Endodermal cell (in vitro differentiated cells): ENCODE data around the gene MCU. TPM values are rescaled to one million over a fixed set of nuclear protein-coding genes. Genes with fewer than 3 reads are reported as not detected.

Experiments used
- DNase-seq: peaks from one replicate; pipeline ENCODE4 v3.0.0-alpha.2; 2017
- H3K27ac ChIP-seq: 2 replicates; pipeline ENCODE4 v1.5.1; 2013; ENCODE audit warnings: mild to moderate bottlenecking, low read depth, low read length, moderate library complexity
- H3K27me3 ChIP-seq: 2 replicates; pipeline ENCODE4 v1.6.1; 2013; ENCODE audit warnings: mild to moderate bottlenecking, low read length, moderate library complexity; ENCODE audit not compliant: insufficient read depth, control insufficient read depth, poor library complexity, severe bottlenecking
- H3K36me3 ChIP-seq: 2 replicates; pipeline ENCODE4 v1.7.0; 2013; ENCODE audit warnings: mild to moderate bottlenecking, low read length, moderate library complexity; ENCODE audit not compliant: control insufficient read depth, insufficient read depth
- H3K4me1 ChIP-seq: one replicate; pipeline ENCODE4 v1.7.0; 2013; ENCODE audit warnings: low read length; ENCODE audit not compliant: control insufficient read depth, insufficient read depth
- H3K4me3 ChIP-seq: 2 replicates; pipeline ENCODE4 v1.5.1; 2013; ENCODE audit warnings: mild to moderate bottlenecking, low read length, moderate library complexity
- H3K9ac ChIP-seq: 2 replicates; pipeline ENCODE4 v1.6.1; 2013; ENCODE audit warnings: mild to moderate bottlenecking, low read length, moderate library complexity; ENCODE audit not compliant: poor library complexity, severe bottlenecking; ENCODE audit errors: extremely low read depth
- H3K9me3 ChIP-seq: 2 replicates; pipeline ENCODE4 v1.6.1; 2013; ENCODE audit warnings: mild to moderate bottlenecking, low read length, moderate library complexity; ENCODE audit not compliant: control insufficient read depth
- H3K27ac Mint-ChIP-seq: 2 replicates; pipeline ENCODE4 v1.8.0; 2020; ENCODE audit warnings: mixed read lengths
- H3K27me3 Mint-ChIP-seq: 2 replicates; pipeline ENCODE4 v1.8.0; 2021; ENCODE audit warnings: mild to moderate bottlenecking, mixed read lengths; ENCODE audit not compliant: insufficient read depth
- H3K36me3 Mint-ChIP-seq: 2 replicates; pipeline ENCODE4 v1.8.0; 2020; ENCODE audit warnings: low read depth, mixed read lengths
- H3K4me1 Mint-ChIP-seq: 2 replicates; pipeline ENCODE4 v1.8.0; 2020; ENCODE audit warnings: mixed read lengths
- H3K4me3 Mint-ChIP-seq: 2 replicates; pipeline ENCODE4 v1.8.0; 2020; ENCODE audit warnings: mild to moderate bottlenecking, moderate library complexity, mixed read lengths
- H3K9me3 Mint-ChIP-seq: 2 replicates; pipeline ENCODE4 v1.8.0; 2020; ENCODE audit warnings: mild to moderate bottlenecking, mixed read lengths
- WGBS, 2 experiments: methylation state at CpG; one replicate each; pipeline versions ENCODE4 v1.1.5 to v1.1.7; 2013; ENCODE audit warnings: missing lambda C conversion rate in 2 of 2, mixed read lengths in 1 of 2; ENCODE audit not compliant: insufficient coverage in 1 of 2, insufficient read length in 1 of 2; 5-methylcytosine and 5-hydroxymethylcytosine counted together
- total RNA-seq, 2 donors: library from RNA; stranded (reverse); fragmentation: NEBNext Ultra II Directional in 1 of 2; extraction: Animal tissue kit (Norgen Biotek cat#: 25700) in 1 of 2; gene quantifications; 2 replicates in 1 of 2; 3 replicates in 1 of 2; pipeline ENCODE4 v1.2.1, GENCODE V29; 2021
- TF ChIP-seq, protein P1 (sequence below): fragments of 200-600 bp; sonication (generic); conservative IDR thresholded peaks from 2 replicates; pipeline ENCODE4 v1.5.0; 2021; ENCODE audit warnings: antibody characterized with exemption, mild to moderate bottlenecking

MCU gene
- total RNA-seq, 2 donors from 2014 or later = 46.1 to 48.5 TPM

DNA sequence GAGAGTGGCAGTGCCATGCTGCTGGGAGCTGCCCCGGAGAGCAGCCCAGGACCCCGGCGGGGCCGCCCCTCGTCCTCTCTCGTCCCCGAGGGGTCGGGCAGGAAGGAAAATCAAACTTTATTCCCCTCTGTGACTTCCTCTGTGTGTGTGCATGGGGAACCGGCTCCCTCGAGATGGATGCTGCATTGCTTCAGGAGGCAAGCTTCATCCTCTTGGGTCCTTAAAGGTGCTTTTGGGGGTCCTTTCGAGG is 726 bp downstream of the MCU start:
- Histone ChIP-seq H3K27ac (no peak overlapping the region), H3K4me3 (peak overlapping the region; percentile 96), H3K9me3 (no peaks in the 10 kb centered on the region), H3K27me3 (no peaks in the 10 kb centered on the region), H3K36me3 (no peaks in the 10 kb centered on the region), H3K9ac (peak overlapping the region; percentile 52), H3K4me1 (peaks cover 10% of the 10 kb centered on the region)
- no peak for DNase-seq
- Mint-ChIP-seq H3K27ac (peak overlapping the region; percentile 17), H3K36me3 (no peaks in the 10 kb centered on the region), H3K4me1 (peaks cover 38% of the 10 kb centered on the region), H3K4me3 (peak overlapping the region; percentile 74), H3K9me3 (no peaks in the 10 kb centered on the region), H3K27me3 (no peaks in the 10 kb centered on the region)
- WGBS, 2 experiments = 0% methylated on average over 3 to 11 of the region's 11 CpGs
- TF ChIP-seq, protein P1, sequence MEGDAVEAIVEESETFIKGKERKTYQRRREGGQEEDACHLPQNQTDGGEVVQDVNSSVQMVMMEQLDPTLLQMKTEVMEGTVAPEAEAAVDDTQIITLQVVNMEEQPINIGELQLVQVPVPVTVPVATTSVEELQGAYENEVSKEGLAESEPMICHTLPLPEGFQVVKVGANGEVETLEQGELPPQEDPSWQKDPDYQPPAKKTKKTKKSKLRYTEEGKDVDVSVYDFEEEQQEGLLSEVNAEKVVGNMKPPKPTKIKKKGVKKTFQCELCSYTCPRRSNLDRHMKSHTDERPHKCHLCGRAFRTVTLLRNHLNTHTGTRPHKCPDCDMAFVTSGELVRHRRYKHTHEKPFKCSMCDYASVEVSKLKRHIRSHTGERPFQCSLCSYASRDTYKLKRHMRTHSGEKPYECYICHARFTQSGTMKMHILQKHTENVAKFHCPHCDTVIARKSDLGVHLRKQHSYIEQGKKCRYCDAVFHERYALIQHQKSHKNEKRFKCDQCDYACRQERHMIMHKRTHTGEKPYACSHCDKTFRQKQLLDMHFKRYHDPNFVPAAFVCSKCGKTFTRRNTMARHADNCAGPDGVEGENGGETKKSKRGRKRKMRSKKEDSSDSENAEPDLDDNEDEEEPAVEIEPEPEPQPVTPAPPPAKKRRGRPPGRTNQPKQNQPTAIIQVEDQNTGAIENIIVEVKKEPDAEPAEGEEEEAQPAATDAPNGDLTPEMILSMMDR = no peak

DNA sequence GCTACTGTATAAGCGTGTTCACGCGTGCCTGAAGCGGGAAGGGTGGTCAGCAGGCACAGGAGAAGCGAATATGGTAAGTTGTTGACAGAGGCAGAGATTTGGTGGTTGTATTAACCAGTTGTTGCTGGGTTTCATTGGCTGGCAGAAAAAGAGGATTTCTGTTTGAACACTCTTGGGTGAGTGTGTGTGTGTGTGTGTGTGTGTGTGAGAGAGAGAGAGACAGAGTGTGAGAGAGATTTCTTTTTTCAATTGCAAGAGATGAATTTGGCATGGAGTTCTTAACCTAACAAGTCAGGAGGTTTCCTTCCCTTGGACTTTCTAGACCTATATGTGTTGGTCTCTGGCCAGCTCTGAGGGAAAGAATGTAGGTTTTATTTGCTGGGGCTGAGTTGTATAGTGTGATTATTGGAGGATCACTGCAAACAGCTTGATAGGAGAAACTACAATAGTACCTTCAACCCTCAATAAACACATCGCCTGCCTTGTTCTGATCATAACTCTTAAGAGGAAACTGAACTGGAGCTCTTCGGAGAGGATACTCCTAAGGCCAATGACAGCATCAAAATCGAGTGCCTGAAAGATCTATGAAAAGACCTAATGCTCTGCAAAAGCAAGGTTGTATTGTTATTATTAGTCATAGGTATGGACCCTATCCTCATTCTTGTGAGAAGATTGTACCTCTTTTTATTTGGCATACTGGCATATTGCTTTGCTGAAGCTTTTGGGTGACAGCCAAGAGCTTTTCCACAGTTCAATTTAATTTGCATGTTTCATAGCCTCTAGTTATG is 1.2 kb downstream of the MCU start:
- WGBS, 2 experiments = 27 to 30% methylated on average over 8 of the region's 8 CpGs

DNA sequence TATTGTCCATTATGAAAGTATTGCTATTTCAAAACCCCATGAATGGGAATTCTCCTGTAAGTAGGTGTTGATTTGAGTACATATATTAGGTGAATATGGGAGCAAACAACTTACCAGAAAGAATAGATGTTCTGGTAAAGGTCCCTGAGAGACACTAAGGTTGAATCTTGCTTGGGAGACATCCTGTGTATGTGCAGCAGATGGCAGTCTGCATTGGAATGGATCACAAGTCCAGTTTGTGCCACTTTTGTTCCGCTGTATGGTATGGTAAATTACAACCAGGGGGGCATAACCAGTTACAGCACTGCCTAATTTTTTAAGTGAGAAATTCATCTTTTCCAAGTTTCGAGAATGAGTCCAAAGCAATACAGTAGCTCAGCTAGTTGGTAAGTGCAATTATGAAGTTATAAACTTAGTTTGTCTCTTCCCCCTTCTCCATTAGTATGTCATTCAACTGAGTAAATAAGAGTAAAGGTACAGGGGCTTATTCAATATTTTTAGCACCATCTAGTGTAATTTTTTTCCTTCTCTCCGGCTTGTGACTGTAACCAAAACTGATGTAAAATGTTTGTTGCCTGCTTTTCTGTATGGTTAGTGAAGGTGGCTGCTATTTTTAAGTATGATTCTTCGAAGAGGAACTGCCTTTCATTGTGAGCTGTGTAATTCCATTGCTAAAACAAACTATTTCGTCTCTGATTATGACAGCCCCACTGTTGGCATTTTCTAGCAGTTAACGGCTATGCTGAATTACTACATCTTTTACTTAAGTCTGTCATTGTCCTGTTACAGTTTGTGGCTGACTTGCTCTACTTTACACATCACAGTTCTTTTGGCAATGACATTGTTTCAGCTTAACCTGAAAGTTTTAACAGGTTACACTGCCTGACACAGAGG is 2.8 kb downstream of the MCU start:
- H3K27ac Mint-ChIP-seq = no peak overlapping the region

More for the DNA sequence above, 1.2 kb downstream of the MCU start:
- peaks cover 38% of the 10 kb centered on the region for H3K4me1 Mint-ChIP-seq
- H3K9ac ChIP-seq = peak overlapping the region; percentile 52
- H3K27ac ChIP-seq = no peak overlapping the region
- H3K36me3 ChIP-seq = no peaks in the 10 kb centered on the region
- no peaks in the 10 kb centered on the region for H3K27me3 Mint-ChIP-seq
- no peaks in the 10 kb centered on the region for H3K9me3 Mint-ChIP-seq
- H3K27me3 ChIP-seq = no peaks in the 10 kb centered on the region
- H3K4me3 Mint-ChIP-seq = peak overlapping the region; percentile 74
- DNase-seq = no peak
- no peaks in the 10 kb centered on the region for H3K9me3 ChIP-seq
- peak overlapping the region; percentile 96 for H3K4me3 ChIP-seq
- TF ChIP-seq, protein P1 = no peak
- no peaks in the 10 kb centered on the region for H3K36me3 Mint-ChIP-seq
- H3K27ac Mint-ChIP-seq = peak overlapping the region; percentile 17
- peaks cover 10% of the 10 kb centered on the region for H3K4me1 ChIP-seq

More for the DNA sequence above, 2.8 kb downstream of the MCU start:
- Mint-ChIP-seq H3K4me1 (peaks cover 38% of the 10 kb centered on the region), H3K9me3 (no peaks in the 10 kb centered on the region), H3K27me3 (no peaks in the 10 kb centered on the region), H3K4me3 (no peak overlapping the region), H3K36me3 (no peaks in the 10 kb centered on the region)
- Histone ChIP-seq H3K9me3 (no peaks in the 10 kb centered on the region), H3K36me3 (no peaks in the 10 kb centered on the region), H3K4me3 (peak overlapping the region; percentile 7), H3K27ac (no peak overlapping the region), H3K4me1 (peaks cover 10% of the 10 kb centered on the region), H3K9ac (no peak overlapping the region), H3K27me3 (no peaks in the 10 kb centered on the region)
- DNase-seq = no peak
- TF ChIP-seq, protein P1 = peak; percentile 37
- WGBS, 2 experiments = 89 to 91% methylated on average over 5 of the region's 6 CpGs
